Measurements from ENCODE around the gene NHP2. TPM values are rescaled to one million over a fixed set of nuclear protein-coding genes. Genes with fewer than 3 reads are reported as not detected.

The NHP2 gene
- total RNA-seq, 1 experiment from 2014 or later: 322 TPM

DNA sequence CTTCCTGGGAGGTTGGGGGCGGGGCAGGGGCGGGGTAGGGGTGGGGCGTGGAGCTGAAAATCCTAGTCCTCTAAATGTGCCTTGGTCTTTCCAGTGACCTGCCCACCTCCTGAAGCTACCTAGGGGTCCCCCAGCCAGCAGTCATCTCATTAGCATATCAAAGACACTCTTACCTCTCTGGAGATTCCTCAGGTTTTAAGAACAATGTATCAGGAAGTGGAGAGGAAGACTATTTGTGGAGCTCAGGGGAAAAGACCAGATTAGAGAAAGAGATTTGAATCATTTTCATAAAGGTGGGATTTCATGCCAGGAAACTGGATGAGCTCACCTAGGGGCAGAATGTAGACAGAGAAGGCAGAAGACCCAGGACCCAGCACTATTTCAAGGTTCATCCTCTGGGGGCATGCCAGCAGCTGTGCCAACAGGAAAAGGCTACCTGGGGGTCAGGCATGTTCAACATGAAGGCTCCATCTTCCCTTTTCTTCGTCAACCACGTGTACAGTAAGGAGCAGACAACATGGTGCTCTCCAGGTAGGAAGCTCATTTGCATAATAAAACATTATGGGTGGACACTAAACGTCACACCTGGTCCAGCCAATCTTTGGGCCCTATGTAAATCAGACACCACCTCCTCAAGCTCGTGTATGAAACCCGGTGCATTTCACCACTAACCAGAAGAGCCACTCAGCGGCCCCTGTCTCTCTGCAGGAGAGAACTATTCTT is 26.6 kb upstream of the NHP2 start:
- BruUV-seq (replicated peaks): no TSS peak
- no peak overlapping the region for H3K27ac Mint-ChIP-seq (ENCODE audit: low read depth, unreplicated experiment)
- no peaks in the 10 kb centered on the region for H3K4me1 Mint-ChIP-seq (ENCODE audit: insufficient read depth, unreplicated experiment)
- ChIA-PET CTCF (interaction anchor here (0.6 to 1.4 kb wide), 9 partner anchors 11 to 1520 kb away, joined by 3 to 7 read pairs (median 3); no protein-coding TSS in a partner anchor), POLR2A (interaction anchor here (0.6 to 2.5 kb wide), 2 partner anchors 12 to 27 kb away, joined by 5 to 7 read pairs; partner anchors contain the start of gene NHP2)
- no peak for DNase-seq (ENCODE audit: unreplicated experiment)
- no peaks in the 10 kb centered on the region for H3K27me3 Mint-ChIP-seq (ENCODE audit: insufficient read depth, unreplicated experiment)
- intact Hi-C loops (cut with micrococcal nuclease): no loop called here
- TF ChIP-seq, protein P1, sequence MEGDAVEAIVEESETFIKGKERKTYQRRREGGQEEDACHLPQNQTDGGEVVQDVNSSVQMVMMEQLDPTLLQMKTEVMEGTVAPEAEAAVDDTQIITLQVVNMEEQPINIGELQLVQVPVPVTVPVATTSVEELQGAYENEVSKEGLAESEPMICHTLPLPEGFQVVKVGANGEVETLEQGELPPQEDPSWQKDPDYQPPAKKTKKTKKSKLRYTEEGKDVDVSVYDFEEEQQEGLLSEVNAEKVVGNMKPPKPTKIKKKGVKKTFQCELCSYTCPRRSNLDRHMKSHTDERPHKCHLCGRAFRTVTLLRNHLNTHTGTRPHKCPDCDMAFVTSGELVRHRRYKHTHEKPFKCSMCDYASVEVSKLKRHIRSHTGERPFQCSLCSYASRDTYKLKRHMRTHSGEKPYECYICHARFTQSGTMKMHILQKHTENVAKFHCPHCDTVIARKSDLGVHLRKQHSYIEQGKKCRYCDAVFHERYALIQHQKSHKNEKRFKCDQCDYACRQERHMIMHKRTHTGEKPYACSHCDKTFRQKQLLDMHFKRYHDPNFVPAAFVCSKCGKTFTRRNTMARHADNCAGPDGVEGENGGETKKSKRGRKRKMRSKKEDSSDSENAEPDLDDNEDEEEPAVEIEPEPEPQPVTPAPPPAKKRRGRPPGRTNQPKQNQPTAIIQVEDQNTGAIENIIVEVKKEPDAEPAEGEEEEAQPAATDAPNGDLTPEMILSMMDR (IDR thresholded peaks at IDR 0.05; ENCODE audit: unreplicated experiment): no peak
- no peaks in the 10 kb centered on the region for H3K9me3 Mint-ChIP-seq (ENCODE audit: unreplicated experiment)
- H3K4me3 Mint-ChIP-seq (ENCODE audit: unreplicated experiment): no peak overlapping the region
- H3K36me3 Mint-ChIP-seq (ENCODE audit: insufficient read depth, unreplicated experiment): no peaks in the 10 kb centered on the region

DNA sequence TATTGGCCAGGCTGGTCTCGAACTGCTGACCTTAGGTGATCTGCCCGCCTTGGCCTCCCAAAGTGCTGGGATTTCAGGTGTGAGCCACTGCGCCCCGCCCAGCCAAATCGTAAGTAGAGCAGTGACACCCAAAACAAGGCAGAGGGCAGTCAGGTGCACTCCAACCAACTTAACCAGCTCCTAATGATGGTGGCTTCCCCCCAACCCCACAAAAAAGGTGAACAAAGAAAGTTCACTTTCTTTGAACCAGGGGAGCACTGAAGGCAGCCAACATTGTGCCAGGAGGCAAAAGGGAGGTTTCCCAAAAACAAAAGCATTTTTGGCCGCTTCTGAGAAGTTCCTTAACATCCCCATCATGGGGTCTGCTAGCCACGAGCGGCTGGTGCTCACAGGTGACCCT is 23.9 kb upstream of the NHP2 start:
- CTCF ChIA-PET: interaction anchor here (1.3 kb wide), 1 partner anchor 102 kb away, joined by 3 read pairs; no protein-coding TSS in a partner anchor
- H3K9me3 Mint-ChIP-seq (ENCODE audit: unreplicated experiment): no peaks in the 10 kb centered on the region
- no TSS peak for BruUV-seq (replicated peaks)
- no peaks in the 10 kb centered on the region for H3K27me3 Mint-ChIP-seq (ENCODE audit: insufficient read depth, unreplicated experiment)
- no peak overlapping the region for H3K4me3 Mint-ChIP-seq (ENCODE audit: unreplicated experiment)
- no peak for DNase-seq (ENCODE audit: unreplicated experiment)
- no peaks in the 10 kb centered on the region for H3K4me1 Mint-ChIP-seq (ENCODE audit: insufficient read depth, unreplicated experiment)
- TF ChIP-seq, protein P1 (IDR thresholded peaks at IDR 0.05; ENCODE audit: unreplicated experiment): no peak
- intact Hi-C loops (cut with micrococcal nuclease): no loop called here
- H3K36me3 Mint-ChIP-seq (ENCODE audit: insufficient read depth, unreplicated experiment): no peaks in the 10 kb centered on the region
- POLR2A ChIA-PET: interaction anchor here (0.7 kb wide), 1 partner anchor 17 kb away, joined by 3 read pairs; no protein-coding TSS in a partner anchor
- H3K27ac Mint-ChIP-seq (ENCODE audit: low read depth, unreplicated experiment): no peak overlapping the region

DNA sequence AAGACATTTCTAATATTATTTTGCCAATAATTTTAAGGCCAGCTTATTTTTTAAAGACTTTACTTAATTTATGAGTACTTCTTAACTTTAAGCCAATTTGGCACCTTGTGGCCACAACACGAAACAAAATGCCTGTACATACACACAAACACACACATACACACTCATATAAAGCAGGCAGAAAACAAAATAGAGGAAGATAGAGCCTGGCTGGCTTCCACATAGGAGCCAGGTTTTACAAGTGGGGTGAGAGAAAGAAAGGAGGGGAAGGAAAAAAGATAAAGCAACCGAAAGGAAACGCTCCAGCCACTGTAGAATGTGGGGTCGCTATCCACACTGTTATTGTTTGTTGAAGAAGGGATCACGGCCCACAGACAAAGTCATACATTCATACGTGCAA is 23.1 kb upstream of the NHP2 start:
- intact Hi-C loops (cut with micrococcal nuclease): no loop called here
- Mint-ChIP-seq H3K4me1 (ENCODE audit: insufficient read depth, unreplicated experiment) (no peaks in the 10 kb centered on the region), H3K4me3 (ENCODE audit: unreplicated experiment) (no peak overlapping the region), H3K36me3 (ENCODE audit: insufficient read depth, unreplicated experiment) (no peaks in the 10 kb centered on the region), H3K27ac (ENCODE audit: low read depth, unreplicated experiment) (no peak overlapping the region), H3K27me3 (ENCODE audit: insufficient read depth, unreplicated experiment) (no peaks in the 10 kb centered on the region), H3K9me3 (ENCODE audit: unreplicated experiment) (no peaks in the 10 kb centered on the region)
- TF ChIP-seq, protein P1 (IDR thresholded peaks at IDR 0.05; ENCODE audit: unreplicated experiment): no peak
- ChIA-PET CTCF (no interaction called here), POLR2A (interaction anchor here (0.7 to 0.8 kb wide), 2 partner anchors 101 to 395 kb away, joined by 3 read pairs; no protein-coding TSS in a partner anchor)
- BruUV-seq (replicated peaks): no TSS peak
- no peak for DNase-seq (ENCODE audit: unreplicated experiment)

DNA sequence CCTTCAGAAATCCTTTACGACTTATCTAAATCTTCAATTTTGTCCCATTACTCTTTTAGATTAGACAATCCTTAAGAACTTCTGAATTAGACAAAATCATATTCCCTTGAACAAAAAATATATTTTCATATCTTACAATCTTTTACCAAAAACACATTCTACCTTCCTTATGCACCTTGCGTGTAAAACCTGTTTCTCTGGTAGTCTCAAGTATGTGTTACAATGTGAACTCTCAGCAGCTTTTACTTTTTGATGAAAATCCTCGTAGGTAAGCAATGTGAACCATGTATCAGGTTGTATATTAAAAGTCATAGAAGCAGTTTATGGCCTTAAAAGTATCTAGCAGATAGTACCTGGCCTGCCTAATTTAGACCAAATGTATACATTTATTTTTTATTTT is 20.8 kb upstream of the NHP2 start:
- no peak for DNase-seq (ENCODE audit: unreplicated experiment)
- Mint-ChIP-seq H3K4me3 (ENCODE audit: unreplicated experiment) (no peak overlapping the region), H3K36me3 (ENCODE audit: insufficient read depth, unreplicated experiment) (no peaks in the 10 kb centered on the region), H3K4me1 (ENCODE audit: insufficient read depth, unreplicated experiment) (no peaks in the 10 kb centered on the region), H3K9me3 (ENCODE audit: unreplicated experiment) (no peaks in the 10 kb centered on the region), H3K27me3 (ENCODE audit: insufficient read depth, unreplicated experiment) (no peaks in the 10 kb centered on the region), H3K27ac (ENCODE audit: low read depth, unreplicated experiment) (no peak overlapping the region)
- TF ChIP-seq, protein P1 (IDR thresholded peaks at IDR 0.05; ENCODE audit: unreplicated experiment): no peak
- CTCF ChIA-PET: interaction anchor here (0.6 to 1.0 kb wide), 3 partner anchors 98 to 1022 kb away, joined by 3 to 4 read pairs (median 3); no protein-coding TSS in a partner anchor
- BruUV-seq (replicated peaks): no TSS peak
- intact Hi-C loops (cut with micrococcal nuclease): loop anchor here (5.0 kb wide), 1 partner anchor 552 kb away; no protein-coding TSS in a partner anchor
- POLR2A ChIA-PET: interaction anchor here (0.6 to 1.3 kb wide), 3 partner anchors 12 to 149 kb away, joined by 4 to 5 read pairs (median 5); partner anchors contain the start of gene HNRNPAB
